ENCODE measurements around the gene PLEKHA6.

Gene PLEKHA6

GRCh38 chr1:204382714-204383083 is 23.0 kb upstream of the PLEKHA6 start:
- no peak for DNase-seq

- no peak for DNase-seq
Measured at GRCh38 chr1:204380293-204380831, 20.6 kb upstream of the PLEKHA6 start.

- DNase-seq, result no peak
Measured at GRCh38 chr1:204377800-204378668, 18.3 kb upstream of the PLEKHA6 start.

DNA sequence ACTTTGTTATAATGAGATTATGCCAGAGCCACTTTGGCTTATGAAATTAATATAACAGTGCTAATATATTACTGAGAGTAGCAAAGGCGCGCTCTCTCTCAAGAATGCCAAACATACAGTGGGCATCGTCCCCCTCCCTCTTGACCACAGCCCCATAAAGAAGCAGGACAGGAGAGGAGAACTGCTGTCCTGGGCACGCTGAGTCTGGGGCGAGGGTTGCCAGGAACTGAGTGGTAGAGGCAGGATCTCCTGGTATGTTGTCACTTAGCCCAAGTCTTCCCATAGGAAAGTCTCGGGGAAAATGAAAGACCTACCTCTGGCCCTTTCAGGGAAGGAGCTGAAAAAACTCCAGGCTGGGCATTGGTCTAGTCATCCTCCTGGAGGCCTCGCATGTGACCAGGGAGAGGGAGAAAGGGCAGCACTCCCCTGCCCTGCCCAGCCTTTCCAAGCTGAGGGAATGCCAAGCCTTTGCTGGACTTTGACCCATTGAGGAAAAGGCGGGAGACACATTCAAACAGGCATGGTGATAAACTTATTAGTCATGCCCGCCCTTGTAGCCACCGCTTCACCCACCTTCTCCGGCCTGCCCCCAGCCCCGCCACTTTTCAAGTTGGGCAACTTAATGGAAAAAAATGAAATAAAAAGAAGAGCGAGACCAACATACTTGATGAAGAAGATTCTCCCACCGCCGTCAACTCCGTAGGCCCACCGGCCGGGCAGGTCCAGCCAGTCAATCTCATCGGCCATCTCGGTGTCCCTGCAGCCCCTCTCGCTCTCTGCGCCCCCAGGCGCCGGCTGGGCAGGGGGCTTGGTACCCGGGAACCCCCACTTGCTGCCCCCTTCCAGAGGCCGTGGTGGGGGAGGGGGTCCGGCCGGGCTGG is 17.4 kb upstream of the PLEKHA6 start:
- no peak for DNase-seq

- no peak for DNase-seq
Measured at GRCh38 chr1:204376465-204376864, 16.7 kb upstream of the PLEKHA6 start.

DNA sequence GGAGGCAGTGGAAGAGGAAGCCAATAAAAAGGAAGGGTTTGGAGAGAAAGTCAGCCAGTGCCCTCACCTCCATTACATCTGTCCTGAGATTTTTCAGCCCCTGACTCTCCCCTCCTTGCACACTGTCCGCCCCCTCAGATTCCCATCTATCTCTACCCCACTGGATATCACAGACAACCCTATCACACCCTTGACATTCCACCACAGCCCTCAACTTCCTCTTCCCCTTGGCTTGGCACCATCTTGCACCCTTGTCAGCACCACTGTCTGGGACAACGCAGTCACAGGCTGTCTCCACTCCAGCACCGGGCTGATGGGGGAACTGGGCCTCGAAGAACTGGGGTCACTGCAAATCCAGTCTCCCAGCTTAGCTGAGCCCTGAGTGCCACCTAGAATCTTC is 14.2 kb upstream of the PLEKHA6 start:
- DNase-seq, result no peak

DNA sequence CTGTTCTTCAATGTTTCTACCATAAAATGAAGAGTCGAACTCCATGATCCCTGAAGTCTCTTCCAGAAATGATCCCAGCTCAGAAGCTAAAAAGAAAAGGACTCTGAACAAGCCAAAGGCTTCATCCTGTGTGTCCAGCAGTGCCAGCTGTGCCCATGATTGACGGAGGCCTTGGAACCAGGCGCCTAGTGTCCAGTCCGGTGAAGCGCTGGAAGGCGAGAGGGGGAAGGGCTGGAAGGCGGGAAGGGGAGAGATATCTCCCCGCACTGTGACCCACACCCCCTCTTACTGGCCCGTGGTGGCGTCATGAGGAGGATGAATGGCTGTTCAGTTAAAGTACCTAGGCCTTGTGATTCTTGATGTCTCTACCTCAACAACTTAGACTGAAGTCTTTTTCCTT is 10.4 kb upstream of the PLEKHA6 start:
- no peak for DNase-seq

DNA sequence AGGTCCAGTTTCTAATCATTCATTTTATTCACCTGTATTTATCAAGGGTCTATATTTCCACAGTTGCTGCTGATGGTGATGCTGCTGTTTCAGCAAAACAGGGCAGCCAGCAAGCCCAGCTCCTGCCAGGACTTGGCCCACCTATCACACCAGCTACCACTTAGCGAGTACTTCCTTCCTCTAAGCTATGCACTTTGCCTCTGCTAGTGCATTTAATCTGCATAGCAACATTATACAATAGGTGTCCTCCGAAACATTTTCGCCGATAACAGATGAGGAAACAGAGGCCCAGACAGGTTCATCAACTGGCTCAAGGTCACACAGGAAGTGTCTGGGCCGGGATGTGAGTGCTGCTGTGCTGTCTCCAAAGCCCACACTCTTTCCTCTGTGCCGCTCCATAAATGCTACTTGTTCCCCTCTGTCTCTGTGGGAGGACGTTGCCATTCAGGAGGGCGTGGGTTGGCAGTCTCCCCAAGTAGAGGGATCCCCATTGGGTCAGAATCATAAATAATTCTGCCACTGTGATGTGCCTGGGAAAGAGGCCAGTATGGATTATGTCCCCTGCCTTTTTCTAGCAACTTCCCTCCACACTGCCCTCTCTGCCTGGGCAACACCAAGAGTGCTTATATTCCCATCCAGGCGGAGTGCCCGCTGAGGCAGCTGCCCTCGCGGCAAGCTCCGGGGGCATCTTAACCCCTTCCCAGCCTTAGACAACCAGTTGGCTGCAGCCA is 9.4 kb upstream of the PLEKHA6 start:
- DNase-seq, result no peak

DNA sequence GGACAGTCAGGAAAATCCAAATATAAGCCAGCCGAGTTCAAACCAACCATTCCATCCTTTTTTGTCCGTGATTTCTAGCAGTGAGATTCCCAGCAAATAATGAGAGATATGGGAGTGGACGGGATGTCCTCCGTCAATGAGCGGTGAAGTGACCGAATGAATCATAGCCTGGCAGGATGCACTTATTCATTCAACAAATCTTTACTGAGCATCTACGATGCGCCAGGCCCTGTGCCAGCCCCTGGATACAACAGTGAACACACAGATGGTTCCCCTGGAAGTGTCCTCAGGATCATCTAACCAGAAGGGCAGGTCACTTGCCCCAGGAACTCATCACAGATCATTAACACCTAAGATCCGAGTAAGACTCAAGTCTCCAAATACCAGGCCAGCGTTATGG is 8.2 kb upstream of the PLEKHA6 start:
- no peak for DNase-seq

DNA sequence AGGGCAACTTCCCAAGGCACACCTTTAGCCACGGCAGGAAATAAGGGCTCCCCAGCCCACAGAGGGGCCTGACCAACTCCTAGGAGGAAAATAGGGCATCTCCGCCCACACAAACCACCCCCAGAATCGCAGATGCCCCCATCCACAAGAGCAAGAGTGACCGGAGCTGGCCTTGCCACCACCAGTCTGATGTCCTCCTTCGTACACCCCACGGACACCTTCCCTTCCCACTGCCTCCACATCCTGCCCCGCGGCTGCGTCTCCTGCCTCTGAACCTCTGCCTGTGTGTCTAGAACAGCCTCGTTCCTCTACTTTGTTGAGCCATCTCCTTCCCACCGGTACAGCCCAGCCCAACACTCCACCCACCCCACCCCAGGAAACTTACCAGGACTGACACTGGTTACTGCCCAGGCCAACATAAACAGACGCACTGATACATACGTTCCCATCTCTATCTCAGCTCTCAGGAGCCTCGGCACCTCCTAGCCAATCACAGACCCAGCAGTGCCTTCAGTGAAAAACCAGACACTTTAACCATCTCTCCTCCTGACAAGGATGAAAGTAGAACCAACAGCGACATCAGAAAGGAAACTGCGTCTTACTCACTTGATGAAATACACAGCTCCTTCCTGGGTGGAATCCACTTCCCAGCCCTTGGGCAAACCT is 7.6 kb upstream of the PLEKHA6 start:
- no peak for DNase-seq

DNA sequence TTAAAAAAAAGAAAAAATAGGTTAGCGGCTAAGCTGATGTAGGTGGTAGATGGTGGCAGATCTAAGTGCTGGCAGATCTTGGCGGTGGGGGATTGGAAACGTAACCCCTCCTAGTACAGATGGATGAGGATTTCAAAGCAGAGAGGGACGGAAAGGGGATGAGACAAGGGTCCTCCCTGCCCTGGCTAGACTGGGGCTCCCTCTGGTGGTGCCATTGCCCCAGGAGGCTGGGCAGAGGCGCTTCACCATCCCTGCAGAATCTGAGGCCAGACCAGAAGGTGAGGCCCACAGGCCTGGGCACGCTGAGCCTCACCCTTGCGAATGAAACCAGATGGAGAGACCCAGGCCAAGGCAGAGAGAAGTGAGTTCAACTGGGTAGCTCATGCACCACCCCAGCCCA is 7.0 kb upstream of the PLEKHA6 start:
- DNase-seq, result no peak

- peak; percentile 81 for DNase-seq
Measured at GRCh38 chr1:204363335-204364114, 3.8 kb upstream of the PLEKHA6 start.

- DNase-seq, result no peak
Measured at GRCh38 chr1:204362984-204363334, 3.2 kb upstream of the PLEKHA6 start.

DNA sequence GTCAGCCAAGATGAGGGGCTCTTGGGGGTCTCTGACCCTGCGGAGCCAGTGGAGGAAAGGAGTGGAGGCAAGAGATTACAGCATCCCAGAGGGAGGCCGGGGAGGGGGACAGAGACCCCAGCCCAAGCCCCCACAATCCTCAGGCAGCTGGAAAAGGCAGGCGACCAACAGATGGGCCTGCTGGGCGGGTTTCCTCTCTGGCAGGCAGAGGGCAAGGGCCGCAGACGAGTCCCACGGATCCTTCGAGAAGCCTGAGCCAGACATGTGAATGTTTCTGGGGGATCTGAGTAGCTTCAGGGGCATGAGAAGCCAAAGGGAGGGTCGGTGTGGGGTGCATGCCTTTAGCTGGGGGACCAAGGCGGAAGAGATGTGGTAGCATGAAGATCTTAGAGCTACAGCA is 2.1 kb upstream of the PLEKHA6 start:
- DNase-seq, result no peak

DNA sequence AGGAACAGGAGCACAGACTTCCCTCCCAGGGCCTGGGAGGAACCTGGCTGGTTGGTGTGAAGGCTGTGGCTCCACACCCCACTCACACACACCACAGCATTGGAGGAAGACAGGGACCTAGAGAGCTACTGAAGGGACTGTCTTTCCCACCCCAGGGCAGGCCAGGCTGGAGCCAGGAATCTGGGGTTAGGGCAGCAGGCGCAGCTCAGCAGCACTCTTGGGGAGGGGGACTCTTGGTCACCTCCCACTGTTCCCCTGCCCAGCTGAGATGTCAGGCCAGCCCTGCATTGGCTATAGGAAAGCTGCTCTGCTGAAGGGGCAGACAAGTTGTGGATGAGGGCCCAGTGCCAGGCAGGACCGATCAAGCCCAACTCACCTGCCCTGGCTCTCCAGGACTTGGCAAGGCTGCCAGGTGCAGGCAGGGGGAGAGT is 1.6 kb upstream of the PLEKHA6 start:
- DNase-seq, result no peak

DNA sequence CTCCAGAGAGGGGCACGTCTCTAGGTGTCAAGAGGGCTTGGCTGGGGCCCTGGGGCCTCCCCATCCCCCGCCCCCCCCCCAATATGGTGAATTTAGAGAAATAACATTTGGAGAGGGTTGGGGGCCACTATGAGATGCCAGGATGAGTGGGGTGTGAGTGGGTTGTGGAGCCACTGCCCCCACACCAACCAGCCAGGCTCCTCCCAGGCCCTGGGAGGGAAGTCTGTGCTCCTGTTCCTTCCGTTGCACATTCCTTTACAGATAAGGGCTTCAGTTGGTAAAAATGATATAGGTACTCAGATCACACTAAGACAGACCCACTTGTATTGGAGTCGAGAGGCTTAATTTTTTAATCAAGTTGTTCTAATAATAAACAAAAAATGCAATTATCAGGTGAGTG is 585 bp upstream of the PLEKHA6 start:
- DNase-seq, result no peak

DNA sequence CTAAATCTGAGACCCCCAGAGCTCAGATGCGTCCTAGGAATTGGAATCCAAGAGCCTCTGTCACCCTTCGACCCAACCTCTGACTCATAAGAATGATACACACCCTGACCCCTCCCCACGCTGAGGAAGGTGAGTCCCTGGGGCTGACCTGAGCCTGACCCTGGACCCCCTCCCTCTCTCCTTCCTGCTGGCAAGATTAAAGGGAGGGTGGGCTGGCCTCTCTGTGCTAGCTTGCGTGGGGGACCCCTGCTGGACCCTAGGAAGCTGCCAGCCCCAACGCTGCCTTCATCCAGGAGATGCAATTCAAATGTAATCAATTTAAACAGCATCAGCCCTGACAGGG is 627 bp downstream of the PLEKHA6 start:
- DNase-seq, result no peak

DNA sequence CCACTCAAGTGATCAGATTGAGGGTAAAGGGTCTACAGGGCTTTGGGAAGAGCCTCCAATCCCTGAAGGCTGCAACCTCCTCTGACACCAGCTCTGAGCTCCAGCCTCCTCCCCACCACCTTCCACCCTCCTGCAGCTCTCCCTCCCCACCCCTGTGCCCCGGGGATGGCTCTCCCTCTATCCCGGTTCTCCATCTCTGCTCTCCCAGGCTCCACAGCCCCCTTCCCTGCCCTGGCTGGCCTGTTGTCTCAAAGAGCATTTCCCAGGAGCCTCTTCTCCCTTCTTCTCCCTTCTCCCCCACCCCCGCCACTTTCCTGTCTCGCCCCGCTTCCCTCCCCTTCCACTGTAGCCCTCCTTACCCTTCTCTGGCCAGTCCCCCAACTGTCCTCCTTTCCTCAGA is 1.1 kb downstream of the PLEKHA6 start:
- DNase-seq, result no peak

- peak; percentile 51 for DNase-seq
Measured at GRCh38 chr1:204357551-204358490, 1.9 kb downstream of the PLEKHA6 start.

DNA sequence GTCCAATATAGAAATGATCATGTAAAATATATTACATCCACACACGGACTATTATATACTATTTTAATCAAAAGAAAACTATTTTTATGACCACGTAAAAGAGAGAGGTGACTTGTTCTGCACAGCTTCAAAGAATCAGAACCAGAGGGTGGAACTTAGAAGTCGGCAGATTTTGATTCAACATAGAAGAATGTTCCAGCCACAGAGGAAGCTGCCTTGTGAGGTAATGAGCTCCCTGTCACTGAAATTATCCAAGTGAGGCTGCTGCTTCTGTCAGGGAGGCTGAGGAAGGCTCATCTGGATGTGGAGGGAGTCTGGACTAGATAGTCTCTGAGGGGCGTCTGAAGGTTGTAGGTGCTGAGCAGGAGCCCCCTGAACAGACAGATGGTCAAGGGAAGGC is 2.7 kb downstream of the PLEKHA6 start:
- DNase-seq, result no peak

- no peak for DNase-seq
Measured at GRCh38 chr1:204355913-204356312, 3.8 kb downstream of the PLEKHA6 start.

Data from hematopoietic multipotent progenitor cell treated with erythropoietin and hydrocortisone succinate and interleukin-3 and kit ligand, for 8 days (in vitro differentiated cells).